Activated effector memory CD4-positive, alpha-beta T cell treated with anti-CD3 and anti-CD28 coated beads, Interleukin-2, amount 50 U/mL, for 16 hours (primary cell): Measurements from ENCODE around the gene CACNA2D3.

Experiments used
- DNase-seq: peaks from one replicate; pipeline ENCODE4 v3.0.0-alpha.2; 2020

Gene CACNA2D3

DNA sequence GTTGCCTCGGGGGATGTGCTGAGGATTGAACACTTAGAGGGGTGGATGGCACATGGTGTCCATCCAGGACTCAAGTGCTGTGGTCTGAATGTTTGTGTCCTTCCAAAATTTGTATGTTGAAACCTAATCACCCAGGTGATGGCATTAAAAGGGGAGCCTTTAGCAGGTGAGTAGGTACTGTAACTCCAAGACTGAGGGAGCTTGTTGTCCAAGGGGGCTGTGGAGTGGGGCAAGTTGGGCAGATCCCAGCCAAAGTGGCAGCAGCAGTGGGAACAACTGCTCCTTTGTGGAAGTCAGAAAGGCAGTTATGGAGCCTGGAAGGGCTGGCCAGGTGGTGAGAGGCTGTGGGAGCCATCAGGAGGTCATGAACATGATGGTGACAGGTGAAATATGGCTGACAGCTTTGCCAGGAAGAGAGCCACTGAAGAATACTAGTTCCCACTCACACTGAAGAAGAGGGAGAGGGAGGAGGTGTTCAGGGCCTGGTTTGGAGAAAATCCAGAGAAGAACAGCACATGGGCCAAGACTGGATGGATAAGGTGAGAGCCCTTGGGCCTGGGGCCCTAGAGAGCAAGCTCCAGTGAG is 385.6 kb downstream of the CACNA2D3 start:
- DNase-seq, result no peak

- DNase-seq, result no peak
Observed at GRCh38 chr3:54510506-54510905, 388.2 kb downstream of the CACNA2D3 start.

GRCh38 chr3:54511766-54512365 is 389.5 kb downstream of the CACNA2D3 start:
- no peak for DNase-seq

GRCh38 chr3:54514006-54514405 is 391.7 kb downstream of the CACNA2D3 start:
- no peak for DNase-seq

GRCh38 chr3:54514416-54514815 is 392.1 kb downstream of the CACNA2D3 start:
- DNase-seq, result no peak

DNA sequence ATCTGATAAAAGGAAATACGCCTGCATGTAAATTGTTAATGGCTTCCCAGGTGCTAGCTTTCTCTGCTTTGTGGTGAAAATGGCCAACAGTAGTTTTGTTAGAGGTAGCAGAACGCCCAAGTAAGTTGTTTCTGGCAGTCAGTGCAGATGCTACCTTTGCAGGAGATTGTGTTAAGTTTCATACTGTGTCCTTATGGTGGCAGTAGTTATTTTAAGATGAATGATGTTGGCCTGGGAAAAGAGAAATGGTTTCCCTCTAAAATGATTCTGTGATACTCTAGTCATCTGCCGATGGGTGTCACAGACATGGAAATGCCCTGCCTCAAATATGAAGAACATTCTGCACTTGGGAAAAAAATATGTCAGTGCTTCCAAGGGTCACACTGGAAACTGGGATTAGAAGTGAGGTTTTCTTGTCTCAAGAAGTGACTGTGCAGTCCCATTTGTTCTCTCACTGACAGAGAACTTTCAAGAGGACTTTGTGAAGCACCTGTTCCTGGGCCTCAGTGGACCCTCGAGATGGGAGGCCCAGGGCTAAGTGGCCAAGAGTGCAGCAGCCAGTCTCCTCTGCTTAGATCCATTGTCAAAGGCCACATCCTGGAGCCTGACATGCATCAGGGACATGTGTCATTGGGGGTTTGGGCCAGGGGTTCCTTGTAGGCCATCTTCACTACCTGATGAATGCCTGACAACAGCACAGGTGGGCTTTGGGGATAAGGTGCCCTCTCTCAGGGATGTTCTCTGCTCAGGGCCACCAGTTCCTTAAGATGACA is 393.3 kb downstream of the CACNA2D3 start:
- DNase-seq, result no peak

DNA sequence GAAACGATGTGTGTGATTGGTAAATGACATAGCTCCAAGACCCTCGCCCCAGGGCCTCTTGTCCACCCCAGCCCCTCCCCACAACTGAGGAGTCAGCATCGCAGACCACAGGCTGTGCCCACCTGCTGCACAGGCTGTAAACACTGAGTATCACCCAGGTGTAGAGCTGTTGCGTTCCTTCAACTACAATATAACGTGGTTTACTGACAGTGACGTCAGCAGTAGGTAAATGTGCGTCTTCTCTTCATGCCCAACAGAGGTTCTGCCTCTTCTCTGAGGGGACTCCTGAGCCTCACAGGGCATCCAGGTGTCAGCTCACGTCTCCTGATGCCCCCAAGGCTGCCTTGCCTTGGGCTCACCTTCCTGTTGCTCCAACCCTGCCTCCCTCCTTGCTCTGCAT is 395.1 kb downstream of the CACNA2D3 start:
- no peak for DNase-seq

DNA sequence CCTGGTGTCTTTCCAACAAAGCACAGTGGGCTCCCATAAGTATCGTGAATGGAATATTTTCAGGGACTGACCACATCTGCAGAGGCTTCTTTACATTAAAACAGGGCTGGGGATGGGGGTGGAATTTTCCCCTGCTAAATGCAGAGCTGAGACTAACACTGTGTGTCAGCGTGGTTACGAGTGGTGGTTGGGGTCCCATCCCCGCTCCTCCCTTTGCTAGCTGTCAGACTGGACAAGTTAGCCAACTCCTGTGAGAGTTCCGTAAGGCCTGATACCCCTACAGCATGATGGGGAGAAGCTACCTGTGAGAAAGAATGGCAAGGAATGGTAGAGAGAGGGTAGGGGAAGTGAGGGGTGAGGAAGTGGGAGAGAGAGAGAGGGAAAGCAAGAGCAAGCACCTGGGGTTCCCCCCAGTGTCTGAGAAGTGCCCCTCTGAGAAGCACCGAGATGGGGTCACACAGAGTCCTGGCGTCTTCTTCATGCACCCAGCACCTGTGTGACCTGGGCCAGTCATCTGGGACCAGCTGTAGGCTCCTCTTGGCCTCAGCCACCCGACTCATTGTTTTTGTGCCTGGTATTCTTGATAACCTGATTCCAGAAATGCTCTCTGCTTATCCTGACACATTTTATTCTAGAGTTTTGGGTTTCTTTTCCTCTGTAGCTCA is 395.8 kb downstream of the CACNA2D3 start:
- no peak for DNase-seq

GRCh38 chr3:54519493-54519892 is 397.1 kb downstream of the CACNA2D3 start:
- no peak for DNase-seq

GRCh38 chr3:54520060-54520459 is 397.7 kb downstream of the CACNA2D3 start:
- DNase-seq, result no peak

DNA sequence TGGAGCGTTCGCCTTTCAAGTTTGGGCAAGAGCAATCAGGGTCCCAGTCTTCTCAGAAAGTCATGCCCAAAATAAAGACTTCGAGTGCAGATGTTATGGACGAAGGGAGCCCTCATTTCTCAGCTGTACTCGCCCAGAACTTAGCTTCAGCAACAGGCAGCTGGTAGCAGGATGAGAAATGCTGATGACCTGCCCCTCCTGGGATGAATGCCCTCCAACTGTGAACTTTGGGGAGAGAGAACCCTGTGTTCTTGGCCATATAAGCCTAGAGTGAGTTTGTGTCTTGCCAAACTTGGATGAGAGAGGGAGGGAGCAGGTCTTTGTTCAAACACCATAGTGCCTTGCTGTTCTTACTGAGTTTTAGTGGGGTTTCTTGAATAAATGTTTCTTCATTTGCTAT is 405.2 kb downstream of the CACNA2D3 start:
- DNase-seq, result no peak

GRCh38 chr3:54527953-54528352 is 405.6 kb downstream of the CACNA2D3 start:
- DNase-seq, result no peak

DNA sequence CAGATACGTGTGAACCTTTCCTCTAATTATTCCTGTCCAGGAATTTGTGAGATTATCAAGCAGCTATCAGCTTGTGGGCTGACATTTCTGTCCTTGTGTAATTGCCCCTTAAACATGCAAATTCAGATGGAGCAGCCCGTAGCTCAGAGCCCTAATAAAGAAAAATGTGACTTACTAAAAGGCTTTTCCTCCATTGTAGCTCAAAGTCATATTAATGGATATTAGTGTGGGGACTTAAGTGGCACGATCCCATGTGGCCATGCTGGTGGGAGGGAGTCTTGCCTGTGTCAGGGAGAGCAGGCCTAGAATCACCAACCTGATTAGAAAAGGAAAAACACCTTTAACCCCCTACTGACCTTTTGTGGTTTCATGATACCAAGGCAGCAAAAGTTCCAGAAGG is 406.3 kb downstream of the CACNA2D3 start:
- DNase-seq, result no peak

DNA sequence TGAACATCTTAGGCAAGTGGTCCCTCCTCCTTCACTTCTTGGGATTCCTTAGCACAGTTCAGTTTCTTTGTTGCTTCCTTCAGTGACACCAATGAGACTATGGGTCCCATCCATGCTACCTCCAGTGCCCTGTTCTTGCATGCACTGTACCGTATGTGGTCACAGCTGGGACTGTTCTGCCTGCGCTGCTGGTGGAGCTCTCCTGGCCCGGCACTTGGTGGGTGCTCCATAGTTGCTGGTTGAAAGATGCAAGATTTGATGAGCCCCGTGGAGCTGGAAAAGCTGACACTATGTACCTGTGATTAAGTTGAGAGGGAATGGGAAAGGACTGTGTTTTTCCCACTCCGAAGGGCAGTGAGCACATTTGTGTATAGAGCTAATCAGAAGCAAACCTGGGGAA is 407.7 kb downstream of the CACNA2D3 start:
- no peak for DNase-seq

- no peak for DNase-seq
Observed at GRCh38 chr3:54530944-54531343, 408.6 kb downstream of the CACNA2D3 start.

DNA sequence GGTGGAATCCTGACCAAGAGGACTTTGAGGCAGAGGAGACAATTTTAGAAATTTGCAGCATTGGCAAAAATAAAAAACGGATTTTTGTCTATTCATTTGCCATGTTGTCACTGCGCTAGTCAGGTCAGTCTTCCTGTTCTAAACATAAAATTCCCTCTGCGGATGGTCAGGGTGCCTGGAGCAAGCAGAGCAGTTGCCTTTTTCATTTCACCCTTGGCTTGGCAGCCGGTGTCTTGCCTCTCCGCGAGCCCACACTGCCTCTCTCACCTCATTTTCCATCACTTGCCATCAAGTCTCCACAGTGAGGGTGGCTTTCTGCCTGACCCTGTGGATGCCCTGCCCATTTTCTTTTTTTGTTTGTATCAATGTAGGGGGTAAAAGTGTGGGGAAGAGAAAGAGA is 409.4 kb downstream of the CACNA2D3 start:
- DNase-seq, result no peak

DNA sequence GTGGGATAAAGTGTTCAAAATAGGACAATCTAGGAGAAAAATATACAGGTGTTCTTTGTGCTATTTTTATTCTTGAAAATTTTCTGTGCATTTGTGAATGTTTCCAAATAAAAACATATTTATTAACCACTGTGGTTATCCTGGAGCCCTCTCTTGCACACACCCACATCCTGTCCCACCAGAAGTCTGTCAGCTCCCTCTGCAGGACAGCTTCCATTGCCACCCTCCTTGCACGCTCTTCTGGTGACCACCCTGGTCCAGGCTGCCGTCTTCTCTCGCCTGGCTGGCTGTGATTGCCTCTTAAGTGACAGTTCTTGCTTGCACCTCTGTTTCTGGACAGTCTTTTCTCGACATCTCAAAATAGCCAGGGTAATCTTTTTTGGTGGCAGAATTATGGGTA is 411.5 kb downstream of the CACNA2D3 start:
- DNase-seq, result no peak

DNA sequence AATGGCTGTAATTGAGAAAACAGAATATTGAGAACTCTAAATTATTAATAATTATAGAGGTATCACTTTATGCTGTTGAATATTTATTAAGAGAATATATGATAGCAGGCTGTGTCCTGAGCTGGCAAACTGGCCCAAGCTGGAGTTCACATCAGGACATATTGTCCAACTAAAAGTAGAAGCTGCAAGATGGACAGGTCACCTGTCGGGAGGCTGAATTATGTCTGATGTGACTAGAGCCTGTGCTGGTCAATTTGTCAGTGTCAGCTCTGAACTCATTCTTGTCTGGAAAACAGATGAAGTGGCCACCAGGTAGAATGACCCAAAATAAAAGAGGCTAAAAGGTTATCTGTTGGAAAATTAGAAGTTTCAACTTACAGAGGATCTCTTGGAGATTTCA is 413.3 kb downstream of the CACNA2D3 start:
- no peak for DNase-seq

DNA sequence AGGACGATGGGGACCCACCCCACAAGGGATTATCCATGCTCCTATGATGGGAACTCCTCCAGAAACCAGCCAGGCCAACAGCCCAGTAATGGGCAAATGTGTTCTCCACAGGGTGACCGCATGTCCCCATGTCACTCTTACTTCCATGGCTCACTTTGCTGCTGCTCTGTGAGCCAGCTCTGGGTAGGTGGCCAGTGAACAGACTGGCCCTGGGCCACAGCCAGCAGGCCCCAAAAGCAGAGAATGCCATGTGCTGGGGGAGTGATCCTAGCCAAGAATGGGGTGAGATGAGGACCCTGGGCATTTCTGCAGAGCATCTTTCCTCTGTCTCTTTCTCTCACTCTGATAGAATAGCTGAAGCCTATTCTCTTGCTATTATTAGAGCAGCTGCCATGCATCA is 414.1 kb downstream of the CACNA2D3 start:
- DNase-seq, result no peak

- DNase-seq, result no peak
Observed at GRCh38 chr3:54537506-54537905, 415.2 kb downstream of the CACNA2D3 start.

DNA sequence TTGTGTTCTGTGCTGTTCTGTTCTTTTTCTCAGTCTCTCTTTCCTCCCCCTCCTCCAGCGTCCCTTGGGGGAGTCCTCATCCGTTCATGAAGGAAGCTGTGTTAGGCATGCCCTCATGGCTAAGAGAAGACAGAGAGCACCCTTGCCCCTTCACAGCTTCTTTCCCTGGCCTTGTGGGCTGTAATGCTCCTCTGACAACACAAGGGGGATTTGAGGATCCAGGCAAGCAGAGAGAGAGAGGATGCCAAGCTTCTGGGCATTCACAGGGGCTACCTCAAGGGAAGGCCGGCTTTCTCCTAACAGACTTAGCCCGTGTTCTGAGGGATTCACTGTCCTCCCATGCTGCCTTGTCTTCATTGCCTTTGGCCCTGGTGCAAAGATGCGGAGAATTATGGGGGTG is 416.0 kb downstream of the CACNA2D3 start:
- no peak for DNase-seq

- DNase-seq, result no peak
Observed at GRCh38 chr3:54541369-54541768, 419.0 kb downstream of the CACNA2D3 start.

DNA sequence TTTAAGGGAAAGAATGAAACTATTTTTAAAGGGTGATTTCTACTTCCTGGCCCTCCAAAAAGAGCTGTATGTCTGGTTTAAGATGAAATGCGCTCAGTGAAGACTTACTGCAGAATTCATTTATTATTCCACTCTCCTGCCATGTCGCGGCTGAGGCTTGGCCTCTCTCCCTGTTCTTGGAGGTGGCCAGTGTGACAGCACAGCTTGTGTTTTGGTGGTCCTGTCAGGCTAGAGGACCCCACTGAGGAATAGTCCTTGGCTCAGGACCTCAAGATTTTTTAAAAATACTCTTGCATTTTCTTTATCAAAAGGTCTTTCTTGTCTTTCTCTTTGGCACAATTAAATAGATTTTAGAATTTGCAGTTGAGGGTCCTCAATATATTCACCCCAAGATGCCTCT is 421.1 kb downstream of the CACNA2D3 start:
- no peak for DNase-seq

GRCh38 chr3:54547051-54547450 is 424.7 kb downstream of the CACNA2D3 start:
- no peak for DNase-seq
